Esophagus squamous epithelium (tissue), 4 donors: Measurements from ENCODE around the gene MXD4.

ENCODE experiments used
- CTCF ChIP-seq, 6 experiments: fragments of 450-650 bp in 4 of 6; fragments of 200-600 bp in 2 of 6; sonication (generic) in 2 of 6; IDR thresholded peaks; one replicate each; pipeline ENCODE4 v1.5.1; 2016 to 2019; ENCODE audit warnings: antibody characterized with exemption in 6 of 6, mild to moderate bottlenecking in 4 of 6, moderate library complexity in 4 of 6
- POLR2A ChIP-seq, 4 donors: fragments of 450-650 bp; IDR thresholded peaks; one replicate each; pipeline ENCODE4 v1.6.1; 2017; ENCODE audit warnings: antibody characterized with exemption in 4 of 4, mild to moderate bottlenecking in 4 of 4, moderate library complexity in 3 of 4

- no peak for TF ChIP-seq POLR2A (IDR thresholded peaks at IDR 0.05)
- TF ChIP-seq CTCF (IDR thresholded peaks at IDR 0.05), result no peak
Observed at GRCh38 chr4:2246384-2247127, 15.4 kb downstream of the MXD4 start.
